Measurements from ENCODE around the gene ACSL3.

GRCh38 chr2:222941510-222942032 is 80.7 kb downstream of the ACSL3 start:
- TF ChIP-seq, protein P1, sequence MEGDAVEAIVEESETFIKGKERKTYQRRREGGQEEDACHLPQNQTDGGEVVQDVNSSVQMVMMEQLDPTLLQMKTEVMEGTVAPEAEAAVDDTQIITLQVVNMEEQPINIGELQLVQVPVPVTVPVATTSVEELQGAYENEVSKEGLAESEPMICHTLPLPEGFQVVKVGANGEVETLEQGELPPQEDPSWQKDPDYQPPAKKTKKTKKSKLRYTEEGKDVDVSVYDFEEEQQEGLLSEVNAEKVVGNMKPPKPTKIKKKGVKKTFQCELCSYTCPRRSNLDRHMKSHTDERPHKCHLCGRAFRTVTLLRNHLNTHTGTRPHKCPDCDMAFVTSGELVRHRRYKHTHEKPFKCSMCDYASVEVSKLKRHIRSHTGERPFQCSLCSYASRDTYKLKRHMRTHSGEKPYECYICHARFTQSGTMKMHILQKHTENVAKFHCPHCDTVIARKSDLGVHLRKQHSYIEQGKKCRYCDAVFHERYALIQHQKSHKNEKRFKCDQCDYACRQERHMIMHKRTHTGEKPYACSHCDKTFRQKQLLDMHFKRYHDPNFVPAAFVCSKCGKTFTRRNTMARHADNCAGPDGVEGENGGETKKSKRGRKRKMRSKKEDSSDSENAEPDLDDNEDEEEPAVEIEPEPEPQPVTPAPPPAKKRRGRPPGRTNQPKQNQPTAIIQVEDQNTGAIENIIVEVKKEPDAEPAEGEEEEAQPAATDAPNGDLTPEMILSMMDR (IDR thresholded peaks at IDR 0.05; ENCODE audit: low read length) = no peak
- no peak for TF ChIP-seq EZH2 (optimal IDR thresholded peaks at IDR 0.05; ENCODE audit: low read depth, low read length)

Data from MM.1S (cell line).